ENCODE results near the gene GTPBP4. TPM values are rescaled to one million over a fixed set of nuclear protein-coding genes. Genes with fewer than 3 reads are reported as not detected.

Gene GTPBP4
- total RNA-seq, 1 donor from 2014 or later: 46.2 TPM

- Mint-ChIP-seq H3K36me3 (ENCODE audit: low read depth, unreplicated experiment) (peaks cover 7% of the 10 kb centered on the region), H3K9me3 (ENCODE audit: unreplicated experiment) (peaks cover 8% of the 10 kb centered on the region), H3K27me3 (ENCODE audit: unreplicated experiment) (peaks cover 5% of the 10 kb centered on the region), H3K4me1 (ENCODE audit: unreplicated experiment) (peaks cover 7% of the 10 kb centered on the region), H3K4me3 (ENCODE audit: unreplicated experiment) (no peak overlapping the region), H3K27ac (ENCODE audit: unreplicated experiment) (no peak overlapping the region)
- TF ChIP-seq CTCF (IDR thresholded peaks at IDR 0.05; ENCODE audit: unreplicated experiment): no peak
- DNase-seq (ENCODE audit: low spot score): no peak
Measured at GRCh38 chr10:983971-984655, 4.1 kb upstream of the GTPBP4 start.

- Mint-ChIP-seq H3K4me1 (ENCODE audit: unreplicated experiment) (peaks cover 16% of the 10 kb centered on the region), H3K9me3 (ENCODE audit: unreplicated experiment) (peaks cover 7% of the 10 kb centered on the region), H3K27ac (ENCODE audit: unreplicated experiment) (no peak overlapping the region), H3K4me3 (ENCODE audit: unreplicated experiment) (no peak overlapping the region), H3K27me3 (ENCODE audit: unreplicated experiment) (peaks cover 10% of the 10 kb centered on the region), H3K36me3 (ENCODE audit: low read depth, unreplicated experiment) (peaks cover 11% of the 10 kb centered on the region)
- no peak for DNase-seq (ENCODE audit: low spot score)
- TF ChIP-seq CTCF (IDR thresholded peaks at IDR 0.05; ENCODE audit: unreplicated experiment): no peak
Measured at GRCh38 chr10:985361-985760, 2.9 kb upstream of the GTPBP4 start.

DNA sequence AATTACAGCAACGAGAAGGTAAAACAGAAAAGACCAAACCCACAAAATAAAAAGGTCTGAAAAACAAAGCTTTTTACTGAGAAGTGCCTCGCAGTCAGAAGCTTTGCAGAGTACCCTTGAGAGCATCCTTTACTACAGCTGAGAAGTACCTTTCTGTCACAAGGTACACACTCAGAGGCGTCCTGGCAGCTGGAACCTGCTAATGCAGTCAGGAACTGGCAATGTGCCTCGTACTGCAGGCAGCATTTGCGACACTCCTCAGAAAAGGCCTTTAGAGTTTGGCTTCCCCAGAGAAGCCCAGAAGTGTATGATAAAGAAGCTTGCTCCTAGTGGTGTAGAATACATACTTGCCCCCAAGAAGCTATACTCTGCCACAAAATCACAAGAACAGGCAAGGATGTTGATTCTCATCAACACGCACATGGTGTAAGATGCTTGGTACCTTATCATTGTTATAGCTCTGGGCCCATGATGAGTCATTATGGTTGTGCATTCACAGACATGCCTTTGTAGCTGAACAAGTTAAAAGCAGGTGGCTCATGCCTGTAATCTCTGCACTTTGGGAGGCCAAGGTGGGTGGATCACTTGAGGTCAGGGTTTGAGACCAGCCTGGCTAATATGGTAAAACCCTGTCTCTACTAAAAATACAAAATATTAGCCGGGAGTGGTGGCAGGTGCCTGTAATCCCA, 2.0 kb upstream of the GTPBP4 start:
- Mint-ChIP-seq H3K9me3 (ENCODE audit: unreplicated experiment) (no peaks in the 10 kb centered on the region), H3K27me3 (ENCODE audit: unreplicated experiment) (peaks cover 8% of the 10 kb centered on the region), H3K27ac (ENCODE audit: unreplicated experiment) (no peak overlapping the region)

GRCh38 chr10:986881-987619, 1.2 kb upstream of the GTPBP4 start:
- peak overlapping the region; percentile 65 for H3K27ac Mint-ChIP-seq (ENCODE audit: unreplicated experiment)
- peak overlapping the region; percentile 99 for H3K4me3 Mint-ChIP-seq (ENCODE audit: unreplicated experiment)
- no peak for TF ChIP-seq CTCF (IDR thresholded peaks at IDR 0.05; ENCODE audit: unreplicated experiment)
- peaks cover 16% of the 10 kb centered on the region for H3K4me1 Mint-ChIP-seq (ENCODE audit: unreplicated experiment)
- H3K27me3 Mint-ChIP-seq (ENCODE audit: unreplicated experiment): peaks cover 8% of the 10 kb centered on the region
- no peak for DNase-seq (ENCODE audit: low spot score)
- no peaks in the 10 kb centered on the region for H3K9me3 Mint-ChIP-seq (ENCODE audit: unreplicated experiment)
- H3K36me3 Mint-ChIP-seq (ENCODE audit: low read depth, unreplicated experiment): peaks cover 4% of the 10 kb centered on the region

More for the DNA sequence above, 2.0 kb upstream of the GTPBP4 start:
- TF ChIP-seq CTCF (IDR thresholded peaks at IDR 0.05; ENCODE audit: unreplicated experiment): no peak
- Mint-ChIP-seq H3K36me3 (ENCODE audit: low read depth, unreplicated experiment) (peaks cover 4% of the 10 kb centered on the region), H3K4me3 (ENCODE audit: unreplicated experiment) (no peak overlapping the region), H3K4me1 (ENCODE audit: unreplicated experiment) (peaks cover 16% of the 10 kb centered on the region)
- DNase-seq (ENCODE audit: low spot score): no peak

DNA sequence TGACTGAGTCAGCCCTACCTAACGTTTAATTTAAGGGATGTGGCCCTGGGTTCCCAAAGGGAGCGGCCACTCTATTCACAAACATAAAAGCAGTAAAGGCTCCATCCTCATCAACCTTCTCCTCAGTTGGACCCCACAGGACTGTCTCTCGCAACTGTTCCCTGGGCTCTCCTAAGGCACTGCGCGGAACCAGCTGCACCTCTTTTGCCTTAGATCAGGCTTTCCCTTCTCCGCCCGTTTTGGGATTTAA, 689 bp upstream of the GTPBP4 start:
- Mint-ChIP-seq H3K27ac (ENCODE audit: unreplicated experiment) (peak overlapping the region; percentile 61), H3K9me3 (ENCODE audit: unreplicated experiment) (no peaks in the 10 kb centered on the region), H3K27me3 (ENCODE audit: unreplicated experiment) (peaks cover 8% of the 10 kb centered on the region), H3K4me3 (ENCODE audit: unreplicated experiment) (peak overlapping the region; percentile 99), H3K36me3 (ENCODE audit: low read depth, unreplicated experiment) (peaks cover 4% of the 10 kb centered on the region), H3K4me1 (ENCODE audit: unreplicated experiment) (peaks cover 16% of the 10 kb centered on the region)
- TF ChIP-seq CTCF (IDR thresholded peaks at IDR 0.05; ENCODE audit: unreplicated experiment): no peak
- DNase-seq (ENCODE audit: low spot score): no peak

Measured in endothelial cell (in vitro differentiated cells).